ENCODE data around the gene MERTK. TPM values are rescaled to one million over a fixed set of nuclear protein-coding genes. Genes with fewer than 3 reads are reported as not detected.

Gene MERTK
- total RNA-seq, 1 donor from 2014 or later = not detected

DNA sequence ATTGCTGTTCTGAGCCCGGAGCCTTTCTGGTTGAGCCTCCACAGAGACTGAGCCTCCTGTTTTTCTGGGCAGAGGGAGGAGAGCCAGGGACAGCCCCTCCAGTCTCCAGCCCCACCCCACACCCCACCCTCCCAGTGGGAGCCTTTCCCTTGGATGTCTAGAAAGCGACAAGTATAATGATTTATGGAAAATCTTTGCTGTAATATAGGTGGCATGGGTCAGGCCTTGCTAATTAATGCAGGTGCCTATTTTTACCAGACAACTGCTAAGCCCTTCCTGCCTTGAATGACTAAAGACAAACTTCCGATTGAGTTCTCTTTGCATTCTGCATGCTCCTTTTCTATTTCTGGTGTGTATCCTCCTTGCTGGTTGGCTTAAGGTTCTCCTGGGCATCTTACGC, 43.1 kb downstream of the MERTK start:
- Mint-ChIP-seq H3K4me3 (no peak overlapping the region), H3K36me3 (ENCODE audit: low read depth) (no peaks in the 10 kb centered on the region), H3K27ac (no peak overlapping the region), H3K27me3 (peaks cover 19% of the 10 kb centered on the region), H3K4me1 (no peaks in the 10 kb centered on the region), H3K9me3 (no peaks in the 10 kb centered on the region)
- ChIA-PET POLR2A (no interaction called here), CTCF (no interaction called here)
- DNase-seq (no peak), ATAC-seq (ENCODE audit: low read depth) (no peak)
- TF ChIP-seq, protein P1, sequence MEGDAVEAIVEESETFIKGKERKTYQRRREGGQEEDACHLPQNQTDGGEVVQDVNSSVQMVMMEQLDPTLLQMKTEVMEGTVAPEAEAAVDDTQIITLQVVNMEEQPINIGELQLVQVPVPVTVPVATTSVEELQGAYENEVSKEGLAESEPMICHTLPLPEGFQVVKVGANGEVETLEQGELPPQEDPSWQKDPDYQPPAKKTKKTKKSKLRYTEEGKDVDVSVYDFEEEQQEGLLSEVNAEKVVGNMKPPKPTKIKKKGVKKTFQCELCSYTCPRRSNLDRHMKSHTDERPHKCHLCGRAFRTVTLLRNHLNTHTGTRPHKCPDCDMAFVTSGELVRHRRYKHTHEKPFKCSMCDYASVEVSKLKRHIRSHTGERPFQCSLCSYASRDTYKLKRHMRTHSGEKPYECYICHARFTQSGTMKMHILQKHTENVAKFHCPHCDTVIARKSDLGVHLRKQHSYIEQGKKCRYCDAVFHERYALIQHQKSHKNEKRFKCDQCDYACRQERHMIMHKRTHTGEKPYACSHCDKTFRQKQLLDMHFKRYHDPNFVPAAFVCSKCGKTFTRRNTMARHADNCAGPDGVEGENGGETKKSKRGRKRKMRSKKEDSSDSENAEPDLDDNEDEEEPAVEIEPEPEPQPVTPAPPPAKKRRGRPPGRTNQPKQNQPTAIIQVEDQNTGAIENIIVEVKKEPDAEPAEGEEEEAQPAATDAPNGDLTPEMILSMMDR (IDR thresholded peaks at IDR 0.05) = no peak
- intact Hi-C loops (cut with micrococcal nuclease) = no loop called here

DNA sequence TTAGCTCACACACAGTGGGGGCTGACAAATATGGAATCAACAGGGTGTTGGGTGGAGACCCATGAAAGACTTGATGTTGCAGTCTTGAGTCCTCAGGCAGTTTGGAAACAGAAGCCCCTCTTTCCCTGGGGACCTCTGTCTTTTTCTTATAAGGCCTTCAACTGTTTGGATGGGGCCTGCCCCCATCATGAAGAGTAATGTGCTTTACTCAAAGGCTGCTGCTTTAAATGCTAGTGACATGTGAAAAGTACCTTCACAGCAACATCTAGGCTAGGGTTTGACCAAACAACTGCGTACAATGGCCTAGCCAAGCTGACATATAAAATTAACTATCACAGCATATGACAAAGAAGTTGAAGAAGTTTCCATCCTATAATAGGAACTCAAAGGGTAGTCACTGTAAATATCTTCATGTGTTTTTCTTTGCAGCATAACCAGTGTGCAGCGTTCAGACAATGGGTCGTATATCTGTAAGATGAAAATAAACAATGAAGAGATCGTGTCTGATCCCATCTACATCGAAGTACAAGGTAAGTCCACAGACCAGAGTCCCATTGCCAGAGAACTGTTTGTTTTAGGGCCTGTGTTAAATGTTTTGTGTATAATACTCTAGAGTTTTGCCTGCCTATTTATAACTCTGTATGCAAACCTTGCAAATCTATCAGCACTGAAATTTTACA, 46.3 kb downstream of the MERTK start:
- TF ChIP-seq, protein P1 (IDR thresholded peaks at IDR 0.05) = no peak
- Mint-ChIP-seq H3K9me3 (no peaks in the 10 kb centered on the region), H3K4me1 (no peaks in the 10 kb centered on the region), H3K27ac (no peak overlapping the region), H3K4me3 (no peak overlapping the region), H3K36me3 (ENCODE audit: low read depth) (no peaks in the 10 kb centered on the region), H3K27me3 (peaks cover 18% of the 10 kb centered on the region)
- intact Hi-C loops (cut with micrococcal nuclease) = no loop called here
- ATAC-seq (ENCODE audit: low read depth) = no peak
- DNase-seq = no peak
- CTCF ChIA-PET = no interaction called here
- POLR2A ChIA-PET = no interaction called here

DNA sequence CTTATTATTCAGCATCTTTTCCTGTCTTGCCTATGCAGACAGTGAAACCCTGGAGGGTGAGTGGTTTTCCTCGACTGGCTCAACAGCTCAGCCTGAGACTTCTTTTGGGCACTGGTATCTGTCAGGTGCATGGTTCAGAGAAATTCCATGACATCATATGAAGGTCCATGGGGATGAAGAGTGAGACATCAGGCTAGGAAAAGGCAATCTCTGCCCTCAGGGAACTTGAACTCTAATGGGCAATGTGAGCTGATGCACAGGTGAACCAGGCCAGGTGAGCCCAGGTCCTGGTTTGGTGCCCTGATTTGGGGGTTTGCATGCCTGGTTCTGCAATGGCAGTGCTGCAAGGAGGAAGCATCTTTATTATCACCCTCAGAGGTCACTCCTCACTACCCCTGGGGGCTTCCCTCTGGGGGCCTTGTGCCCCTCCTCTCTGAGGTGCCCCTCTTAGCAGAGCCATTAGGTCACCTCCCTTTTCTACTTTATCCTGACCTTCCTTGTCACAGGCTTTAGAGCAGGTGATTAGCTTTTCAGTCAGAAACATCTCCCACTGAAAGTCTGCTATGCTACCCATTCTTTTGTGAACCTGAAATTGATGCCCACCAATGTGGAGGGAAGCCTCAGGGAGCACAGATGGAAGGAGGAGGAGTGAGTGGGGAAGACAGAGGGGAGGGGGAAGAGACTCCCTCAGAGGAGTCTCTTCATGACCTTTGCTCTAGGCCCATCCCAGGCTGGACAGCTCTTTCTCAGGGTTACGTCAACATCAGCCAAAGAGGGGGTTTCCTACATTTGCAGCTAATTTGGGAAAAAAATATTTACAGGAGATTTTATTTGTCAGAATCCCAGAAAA, 47.3 kb downstream of the MERTK start:
- ChIA-PET POLR2A (no interaction called here), CTCF (no interaction called here)
- no peak overlapping the region for H3K27ac Mint-ChIP-seq
- H3K36me3 Mint-ChIP-seq (ENCODE audit: low read depth) = no peaks in the 10 kb centered on the region
- H3K4me1 Mint-ChIP-seq = no peaks in the 10 kb centered on the region
- H3K27me3 Mint-ChIP-seq = peaks cover 16% of the 10 kb centered on the region
- intact Hi-C loops (cut with micrococcal nuclease) = no loop called here
- H3K4me3 Mint-ChIP-seq = no peak overlapping the region
- H3K9me3 Mint-ChIP-seq = no peaks in the 10 kb centered on the region
- DNase-seq = no peak
- no peak for ATAC-seq (ENCODE audit: low read depth)
- TF ChIP-seq, protein P1 (IDR thresholded peaks at IDR 0.05) = no peak

DNA sequence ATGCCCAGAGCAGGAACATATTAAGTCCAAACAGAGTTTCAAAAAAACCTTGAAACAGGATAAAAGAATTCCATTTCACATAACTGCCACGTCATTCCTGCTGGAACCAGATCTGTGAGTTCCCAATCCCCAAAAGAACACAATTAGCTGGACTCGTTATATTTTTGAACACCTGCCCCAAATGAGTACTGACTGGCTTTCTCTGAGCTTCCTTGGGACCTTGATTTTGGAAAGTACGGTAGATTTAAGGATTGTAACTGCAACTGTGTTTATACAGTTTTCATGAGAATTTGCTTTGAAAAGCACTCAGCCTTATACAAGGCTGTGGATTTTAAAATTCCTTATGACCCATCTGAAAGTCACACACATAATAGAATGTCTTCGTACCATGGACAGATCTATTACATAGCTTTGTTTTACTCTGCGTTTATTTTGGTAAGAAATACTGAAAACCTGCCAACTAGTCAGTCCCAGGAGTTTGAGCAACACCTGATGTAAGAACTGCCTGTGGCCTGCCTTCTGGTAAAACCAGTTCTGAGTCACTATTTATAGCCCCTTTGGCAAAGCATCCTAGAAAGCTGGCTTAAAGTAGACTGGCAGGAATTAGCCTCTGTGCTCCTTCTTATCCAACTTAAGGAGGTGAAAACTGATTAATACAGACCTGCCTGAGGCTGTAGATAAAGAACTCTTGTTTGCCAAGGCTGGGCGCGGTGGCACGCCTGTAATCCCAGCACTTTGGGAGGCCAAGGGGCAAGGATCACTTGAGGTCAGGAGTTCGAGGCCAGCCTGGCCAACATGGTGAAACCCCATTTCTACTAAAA, 48.1 kb downstream of the MERTK start:
- ChIA-PET POLR2A (no interaction called here), CTCF (no interaction called here)
- ATAC-seq (ENCODE audit: low read depth) (no peak), DNase-seq (no peak)
- no peak overlapping the region for H3K4me3 Mint-ChIP-seq
- no peak overlapping the region for H3K27ac Mint-ChIP-seq
- H3K36me3 Mint-ChIP-seq (ENCODE audit: low read depth) = no peaks in the 10 kb centered on the region
- TF ChIP-seq, protein P1 (IDR thresholded peaks at IDR 0.05) = no peak
- peaks cover 13% of the 10 kb centered on the region for H3K27me3 Mint-ChIP-seq
- no peaks in the 10 kb centered on the region for H3K4me1 Mint-ChIP-seq
- H3K9me3 Mint-ChIP-seq = no peaks in the 10 kb centered on the region
- intact Hi-C loops (cut with micrococcal nuclease) = no loop called here

DNA sequence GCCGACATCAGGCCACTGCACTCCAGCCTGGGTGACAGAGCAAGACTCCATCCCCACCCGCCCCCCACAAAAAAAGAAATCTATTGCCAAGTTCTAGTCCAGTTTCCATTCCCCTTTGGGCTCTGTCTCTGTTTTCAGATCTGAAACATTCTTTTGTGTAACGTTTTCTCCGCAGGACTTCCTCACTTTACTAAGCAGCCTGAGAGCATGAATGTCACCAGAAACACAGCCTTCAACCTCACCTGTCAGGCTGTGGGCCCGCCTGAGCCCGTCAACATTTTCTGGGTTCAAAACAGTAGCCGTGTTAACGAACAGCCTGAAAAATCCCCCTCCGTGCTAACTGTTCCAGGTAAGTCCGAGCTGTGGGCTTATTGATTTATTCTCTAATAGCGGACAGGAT, 48.8 kb downstream of the MERTK start:
- no peaks in the 10 kb centered on the region for H3K36me3 Mint-ChIP-seq (ENCODE audit: low read depth)
- ChIA-PET POLR2A (no interaction called here), CTCF (no interaction called here)
- H3K4me1 Mint-ChIP-seq = no peaks in the 10 kb centered on the region
- TF ChIP-seq, protein P1 (IDR thresholded peaks at IDR 0.05) = no peak
- H3K27ac Mint-ChIP-seq = no peak overlapping the region
- intact Hi-C loops (cut with micrococcal nuclease) = no loop called here
- no peaks in the 10 kb centered on the region for H3K9me3 Mint-ChIP-seq
- DNase-seq (no peak), ATAC-seq (ENCODE audit: low read depth) (no peak)
- H3K27me3 Mint-ChIP-seq = peaks cover 8% of the 10 kb centered on the region
- no peak overlapping the region for H3K4me3 Mint-ChIP-seq
